GM12865 (cell line): ENCODE data around the gene TNRC6C.

ENCODE experiments used
- DNase-seq: peaks from one replicate; pipeline ENCODE4 v3.0.0; 2010; ENCODE audit warnings: low read depth
- H3K4me3 ChIP-seq: 2 replicates; pipeline ENCODE4 v1.5.1; 2011; ENCODE audit warnings: mild to moderate bottlenecking, low read depth, low read length, control low read depth
- CTCF ChIP-seq: IDR thresholded peaks from 2 replicates; pipeline ENCODE4 v1.5.1; 2011; ENCODE audit warnings: low read length, control low read depth, low read depth, inconsistent platforms; ENCODE audit not compliant: insufficient read depth; ENCODE audit errors: missing control alignments

Gene TNRC6C

GRCh38 chr17:78092794-78093324 is 134.4 kb downstream of the TNRC6C start:
- TF ChIP-seq CTCF, result no peak
- DNase-seq, result no peak
- H3K4me3 ChIP-seq, result no peak overlapping the region

GRCh38 chr17:78095035-78095434 is 136.5 kb downstream of the TNRC6C start:
- no peak overlapping the region for H3K4me3 ChIP-seq
- no peak for TF ChIP-seq CTCF
- no peak for DNase-seq

GRCh38 chr17:78096093-78096492 is 137.6 kb downstream of the TNRC6C start:
- DNase-seq, result no peak
- H3K4me3 ChIP-seq, result no peak overlapping the region
- TF ChIP-seq CTCF, result no peak

- TF ChIP-seq CTCF, result no peak
Measured at GRCh38 chr17:78101112-78101511, 142.6 kb downstream of the TNRC6C start.

GRCh38 chr17:78101542-78101941 is 143.0 kb downstream of the TNRC6C start:
- TF ChIP-seq CTCF, result no peak
- DNase-seq, result no peak
- H3K4me3 ChIP-seq, result no peak overlapping the region

More at GRCh38 chr17:78101112-78101511, 142.6 kb downstream of the TNRC6C start:
- H3K4me3 ChIP-seq, result no peak overlapping the region
- no peak for DNase-seq

GRCh38 chr17:78103311-78103710 is 144.8 kb downstream of the TNRC6C start:
- DNase-seq, result no peak
- H3K4me3 ChIP-seq, result no peak overlapping the region
- TF ChIP-seq CTCF, result no peak

- TF ChIP-seq CTCF, result no peak
Measured at GRCh38 chr17:78104540-78104941, 146.0 kb downstream of the TNRC6C start.

More at GRCh38 chr17:78104540-78104941, 146.0 kb downstream of the TNRC6C start:
- no peak overlapping the region for H3K4me3 ChIP-seq
- no peak for DNase-seq
